Keratinocyte (primary cell): ENCODE data around the gene SMPDL3A.
"Not testable (repeated sequence)": the region's sequence is repeated elsewhere in the genome, so short reads cannot be mapped to it uniquely, and the experiment has no call there.

Experiments used
- EZH2 ChIP-seq: IDR thresholded peaks from one replicate; pipeline ENCODE4 v1.6.1; 2012; ENCODE audit warnings: inconsistent platforms, mild to moderate bottlenecking, low read length, moderate library complexity
- TF ChIP-seq, protein P1 (sequence below), 3 experiments: IDR thresholded peaks in 1 of 3; conservative IDR thresholded peaks in 1 of 3; optimal IDR thresholded peaks in 1 of 3; 2 replicates in 2 of 3; 3 replicates in 1 of 3; pipeline versions ENCODE3 to v1.5.1; 2011; ENCODE audit warnings: low read length in 3 of 3, mild to moderate bottlenecking in 3 of 3, moderate library complexity in 2 of 3, control low read depth in 1 of 3, inconsistent platforms in 1 of 3; ENCODE audit not compliant: insufficient read depth in 2 of 3; ENCODE audit errors: extremely low read depth in 1 of 3

DNA sequence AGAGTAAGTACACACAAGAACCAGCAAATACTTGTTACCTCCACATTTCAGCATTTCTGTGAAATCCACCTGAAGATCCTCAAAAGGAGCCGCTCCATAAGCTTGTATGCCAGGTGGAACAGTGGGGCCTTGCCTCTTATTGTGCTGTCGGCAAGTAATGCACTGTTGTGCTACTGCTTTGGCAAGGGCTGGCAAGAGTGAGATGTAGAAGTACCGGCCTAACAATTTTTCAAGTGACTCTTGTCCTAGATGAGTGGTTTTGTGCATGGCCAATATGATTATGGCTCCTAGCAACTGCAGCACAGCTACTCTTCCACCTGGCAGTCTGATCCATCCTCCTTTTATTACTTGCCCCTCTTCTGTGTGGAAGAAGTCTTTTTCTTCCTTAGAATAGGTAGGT is 44.2 kb upstream of the SMPDL3A start:
- TF ChIP-seq, protein P1, sequence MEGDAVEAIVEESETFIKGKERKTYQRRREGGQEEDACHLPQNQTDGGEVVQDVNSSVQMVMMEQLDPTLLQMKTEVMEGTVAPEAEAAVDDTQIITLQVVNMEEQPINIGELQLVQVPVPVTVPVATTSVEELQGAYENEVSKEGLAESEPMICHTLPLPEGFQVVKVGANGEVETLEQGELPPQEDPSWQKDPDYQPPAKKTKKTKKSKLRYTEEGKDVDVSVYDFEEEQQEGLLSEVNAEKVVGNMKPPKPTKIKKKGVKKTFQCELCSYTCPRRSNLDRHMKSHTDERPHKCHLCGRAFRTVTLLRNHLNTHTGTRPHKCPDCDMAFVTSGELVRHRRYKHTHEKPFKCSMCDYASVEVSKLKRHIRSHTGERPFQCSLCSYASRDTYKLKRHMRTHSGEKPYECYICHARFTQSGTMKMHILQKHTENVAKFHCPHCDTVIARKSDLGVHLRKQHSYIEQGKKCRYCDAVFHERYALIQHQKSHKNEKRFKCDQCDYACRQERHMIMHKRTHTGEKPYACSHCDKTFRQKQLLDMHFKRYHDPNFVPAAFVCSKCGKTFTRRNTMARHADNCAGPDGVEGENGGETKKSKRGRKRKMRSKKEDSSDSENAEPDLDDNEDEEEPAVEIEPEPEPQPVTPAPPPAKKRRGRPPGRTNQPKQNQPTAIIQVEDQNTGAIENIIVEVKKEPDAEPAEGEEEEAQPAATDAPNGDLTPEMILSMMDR (optimal IDR thresholded peaks at IDR 0.05 in 1 of 3, IDR thresholded peaks at IDR 0.05 in 1 of 3, conservative IDR thresholded peaks at IDR 0.05 in 1 of 3; ENCODE audit: extremely low read depth in 1 of 3, insufficient read depth in 2 of 3, low read length in 3 of 3): not testable (repeated sequence)
- TF ChIP-seq EZH2: not testable (repeated sequence)
